ENCODE data around the gene CADM1.

Gene CADM1

GRCh38 chr11:115271643-115272042 lies 232.6 kb downstream of the CADM1 start:
- no peak for DNase-seq

DNA sequence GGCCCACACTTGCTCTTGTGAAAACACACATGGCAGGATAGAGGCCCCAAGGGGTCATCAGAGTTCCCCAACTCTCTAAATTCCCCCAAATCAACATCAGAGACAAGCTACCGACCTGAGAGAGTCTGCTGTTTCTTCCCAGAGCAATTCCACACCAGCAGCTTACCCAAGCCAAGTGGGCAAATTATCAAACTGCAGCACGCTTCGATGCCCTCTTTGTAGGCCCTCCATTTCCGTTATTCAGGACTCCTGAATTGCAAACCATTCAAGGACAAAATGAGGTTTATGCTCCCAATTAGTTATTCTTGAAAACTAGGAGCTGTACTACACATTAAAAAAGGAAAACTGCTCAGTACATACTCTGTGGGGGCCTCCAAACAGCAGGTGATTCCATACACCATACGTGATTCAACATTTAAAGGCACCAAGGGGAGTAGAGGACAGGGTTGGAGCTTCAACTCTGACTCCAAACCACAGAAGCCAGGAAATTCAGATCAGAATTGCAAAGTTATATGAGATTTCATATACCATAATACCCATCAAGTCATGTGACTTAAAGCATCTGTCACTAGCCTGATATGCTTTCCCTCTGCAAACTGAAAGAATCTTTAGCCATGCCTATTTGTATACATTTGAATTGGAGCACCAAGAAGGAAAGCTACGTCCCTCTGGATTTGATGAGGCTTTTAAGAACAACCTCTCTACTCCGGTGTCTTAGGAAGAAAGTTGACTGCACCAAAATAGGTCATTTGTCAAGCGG lies 234.8 kb downstream of the CADM1 start:
- no peak for DNase-seq

- DNase-seq = no peak
Measured at GRCh38 chr11:115267871-115268270, 236.3 kb downstream of the CADM1 start.

DNA sequence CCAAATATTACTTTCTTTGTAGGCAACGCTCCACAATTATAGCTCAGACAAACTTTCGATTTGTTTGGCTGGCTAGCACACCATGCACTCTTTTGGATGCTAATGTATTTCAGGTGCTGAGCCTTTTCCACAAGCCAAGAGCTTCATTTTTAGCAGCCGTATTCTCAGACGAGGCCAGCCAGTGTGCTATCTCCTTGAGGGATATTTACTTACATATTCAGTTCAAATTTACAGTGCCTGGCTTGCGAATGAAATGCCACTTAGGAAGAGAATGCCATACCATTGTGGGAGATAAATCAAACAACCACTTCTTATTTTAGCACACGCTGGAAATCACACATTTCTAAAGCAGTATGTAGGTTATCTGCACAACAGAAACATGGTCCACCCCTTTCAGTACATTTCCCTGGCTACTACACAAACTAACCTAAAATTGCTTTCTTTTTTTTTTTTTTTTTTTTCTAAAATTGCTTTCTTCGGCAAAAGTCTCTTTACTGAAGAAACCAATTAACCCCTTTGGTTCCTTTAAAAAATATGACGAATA lies 236.9 kb downstream of the CADM1 start:
- DNase-seq = no peak

DNA sequence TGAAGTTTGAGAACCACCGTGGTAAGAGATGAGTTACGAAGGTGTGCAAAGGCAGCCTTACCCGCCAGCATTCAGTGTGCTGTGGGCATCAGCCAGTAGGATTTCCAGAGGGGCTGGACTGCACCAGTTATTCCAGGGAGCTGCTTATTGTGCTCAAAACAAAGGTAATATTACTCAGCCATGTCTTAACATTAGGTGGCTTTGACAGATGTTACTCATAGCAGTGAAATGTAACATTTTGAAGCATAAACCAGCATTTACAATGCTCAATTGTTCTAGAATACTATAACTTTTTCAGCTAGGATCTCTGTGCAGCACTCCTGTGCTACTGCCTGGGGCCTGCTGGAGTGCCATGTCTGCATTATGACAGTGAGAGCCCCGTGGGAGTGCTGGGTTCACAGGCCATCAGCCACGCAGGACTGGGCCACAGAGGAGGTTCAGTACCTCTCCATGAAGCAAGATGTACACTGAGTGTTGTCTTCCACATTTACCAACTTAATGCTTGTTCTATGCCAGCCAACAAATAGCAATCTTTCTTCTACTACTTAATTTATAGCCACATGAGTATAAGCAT lies 238.1 kb downstream of the CADM1 start:
- DNase-seq = no peak

GRCh38 chr11:115263799-115264656 lies 240.2 kb downstream of the CADM1 start:
- no peak for DNase-seq

- DNase-seq = no peak
Measured at GRCh38 chr11:115258216-115258615, 246.0 kb downstream of the CADM1 start.

- DNase-seq = no peak
Measured at GRCh38 chr11:115257678-115258077, 246.5 kb downstream of the CADM1 start.

DNA sequence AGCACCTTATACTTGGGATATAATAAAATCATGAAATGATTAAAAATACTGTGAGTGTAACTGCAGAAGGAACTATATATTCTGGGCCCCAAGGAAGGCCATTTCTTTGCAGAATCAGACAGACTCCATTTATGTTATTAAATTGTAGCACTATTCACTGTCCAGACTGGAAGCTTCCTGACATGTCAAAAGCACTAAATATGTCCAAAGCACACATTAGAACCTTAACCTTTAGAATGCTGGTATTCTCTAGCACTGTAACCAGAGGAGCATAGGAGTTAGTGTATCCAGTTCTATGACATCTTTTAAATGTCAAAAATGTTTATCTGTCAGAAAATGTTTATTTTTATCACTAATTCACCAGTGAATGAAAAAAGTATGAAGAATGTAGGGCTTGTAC lies 246.9 kb downstream of the CADM1 start:
- no peak for DNase-seq

GRCh38 chr11:115256397-115257197 lies 247.6 kb downstream of the CADM1 start:
- no peak for DNase-seq

DNA sequence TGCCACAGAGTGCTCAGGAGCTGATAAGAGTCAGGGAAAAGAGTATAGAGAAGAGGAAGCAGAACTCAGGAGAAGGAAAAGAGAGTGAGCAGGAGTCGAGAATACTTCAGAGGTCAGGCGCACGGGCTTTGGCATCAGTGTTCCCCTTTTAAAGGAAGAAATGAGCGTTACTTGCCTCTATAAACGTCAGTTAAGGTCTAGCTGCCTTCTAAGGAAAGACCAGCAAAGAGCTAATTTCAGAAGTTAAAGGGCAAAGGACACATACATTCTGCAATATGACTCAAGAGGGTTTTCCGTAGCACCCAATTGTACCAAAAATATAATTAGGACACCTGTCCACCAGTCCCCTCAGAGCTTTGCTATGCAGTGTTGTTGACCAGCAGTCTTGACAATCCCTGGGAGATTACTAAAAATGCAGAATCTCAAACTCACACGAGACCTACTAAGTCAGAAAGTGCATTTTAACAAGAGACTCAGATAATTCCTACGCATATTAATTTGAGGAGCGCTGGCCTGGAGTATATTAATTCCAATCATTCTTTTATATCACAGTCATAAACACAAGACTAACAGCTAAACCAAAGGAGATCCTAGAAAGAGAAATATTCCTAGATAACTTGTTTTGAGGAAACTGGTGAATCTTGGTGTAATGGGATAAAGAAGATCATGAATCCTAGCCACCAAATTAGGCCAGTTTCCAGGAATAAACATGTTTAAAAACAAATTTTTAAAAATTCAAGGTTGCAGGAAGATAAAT lies 249.0 kb downstream of the CADM1 start:
- no peak for DNase-seq

DNA sequence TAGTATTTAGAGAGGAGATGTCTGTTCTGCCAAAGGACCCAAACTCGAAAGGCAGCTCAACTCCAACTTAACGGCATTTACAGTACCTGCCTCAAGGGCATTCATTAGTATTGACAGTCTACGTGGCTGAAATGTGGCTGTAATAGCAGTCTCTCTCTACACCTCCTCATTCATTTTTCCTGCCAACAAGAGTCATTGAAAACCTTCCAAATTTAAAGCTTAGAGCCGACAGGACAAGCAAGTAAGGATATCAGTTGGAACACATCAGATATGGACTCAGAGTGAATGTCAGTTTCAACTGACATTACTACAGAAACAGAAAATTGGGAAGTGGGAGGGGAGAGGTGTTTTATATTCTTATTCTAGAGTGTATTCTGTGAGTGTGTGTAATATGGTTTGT lies 253.1 kb downstream of the CADM1 start:
- no peak for DNase-seq

GRCh38 chr11:115249061-115249578 lies 255.1 kb downstream of the CADM1 start:
- DNase-seq = no peak

- DNase-seq = no peak
Measured at GRCh38 chr11:115247953-115248352, 256.3 kb downstream of the CADM1 start.

GRCh38 chr11:115247361-115247760 lies 256.9 kb downstream of the CADM1 start:
- no peak for DNase-seq

DNA sequence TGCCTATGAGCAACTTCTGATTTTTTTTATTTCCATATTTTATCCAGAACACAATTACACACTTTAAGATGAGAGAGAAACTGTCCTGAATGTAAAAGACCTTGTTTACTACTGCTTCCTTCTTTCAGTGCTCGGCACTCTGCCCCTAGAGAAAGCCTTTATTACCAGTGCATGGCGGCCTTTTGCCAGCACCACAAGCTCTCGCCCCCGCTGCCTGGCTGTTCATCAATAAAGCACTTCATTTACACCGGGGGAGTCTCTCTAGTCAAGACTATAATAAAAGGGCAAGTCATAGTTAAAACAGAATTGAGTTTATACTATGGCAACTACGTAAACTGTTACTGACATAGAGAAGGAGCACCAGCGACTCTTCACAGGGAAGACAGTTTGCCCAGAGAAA lies 259.5 kb downstream of the CADM1 start:
- no peak for DNase-seq

DNA sequence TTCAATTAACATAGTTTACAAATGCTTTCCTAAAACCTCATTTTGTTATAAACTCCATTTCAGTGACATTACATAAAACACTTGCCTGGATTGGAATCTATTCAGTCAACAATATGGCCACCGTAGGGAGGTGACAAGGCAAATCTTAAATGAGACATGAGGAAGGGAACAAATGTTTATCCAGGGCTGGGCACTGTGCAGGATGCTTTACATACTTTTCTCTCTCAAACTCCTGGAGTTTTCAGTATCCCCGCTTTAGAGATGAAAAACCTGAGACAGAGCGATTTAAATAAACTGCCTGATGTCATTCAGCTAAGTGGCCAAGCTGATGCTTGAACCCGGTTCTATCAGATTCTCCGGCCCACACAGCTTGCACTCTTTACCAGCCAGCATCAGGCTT lies 259.9 kb downstream of the CADM1 start:
- DNase-seq = no peak

DNA sequence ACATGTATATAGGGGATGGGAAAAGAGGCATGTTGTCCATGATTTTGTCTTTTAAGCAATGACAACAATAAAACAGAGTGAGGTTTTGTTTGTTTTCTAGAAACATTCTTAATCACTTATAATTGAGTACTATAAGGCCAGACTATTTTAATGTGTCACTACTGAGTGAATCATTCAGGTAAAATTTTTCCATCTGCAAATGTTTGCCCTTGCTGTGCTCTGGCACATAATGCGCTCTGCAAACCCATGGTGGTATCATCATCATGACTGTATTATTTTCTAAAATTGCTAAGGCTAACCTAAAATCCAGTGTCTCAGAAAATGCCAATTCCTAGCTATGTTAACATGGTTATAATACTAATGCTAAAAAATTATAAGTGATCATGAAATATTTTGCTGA lies 261.2 kb downstream of the CADM1 start:
- no peak for DNase-seq

DNA sequence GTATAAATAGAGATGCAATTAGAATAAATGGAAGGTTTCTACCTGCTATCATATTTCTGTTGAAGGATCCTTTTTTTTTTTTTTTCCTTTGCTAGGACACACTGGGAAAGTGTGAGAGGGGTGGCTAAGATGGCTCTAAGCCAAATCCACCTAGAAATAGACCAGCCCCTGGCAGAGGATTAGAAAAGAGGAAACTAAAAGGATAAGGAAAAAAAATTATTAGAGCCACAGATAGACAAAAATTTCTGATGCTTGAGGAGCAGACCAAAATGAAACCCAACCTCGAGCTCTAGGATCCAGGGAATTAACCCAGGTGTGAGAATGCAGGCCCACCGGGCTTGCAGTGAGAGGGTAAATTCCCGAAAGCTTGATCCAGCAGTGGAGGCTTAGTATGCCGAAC lies 262.3 kb downstream of the CADM1 start:
- DNase-seq = no peak

- no peak for DNase-seq
Measured at GRCh38 chr11:115238791-115239190, 265.4 kb downstream of the CADM1 start.

- DNase-seq = no peak
Measured at GRCh38 chr11:115238086-115238485, 266.1 kb downstream of the CADM1 start.

GRCh38 chr11:115237578-115237977 lies 266.6 kb downstream of the CADM1 start:
- DNase-seq = no peak

Measured in stimulated activated CD4-positive, alpha-beta T cell treated with anti-CD3 and anti-CD28 coated beads, Interleukin-4, amount 100 ng/mL, for 24 hours (primary cell).